ENCODE data around the gene QRICH2.
"Not testable (repeated sequence)": the region's sequence is repeated elsewhere in the genome, so short reads cannot be mapped to it uniquely, and the experiment has no call there.

Gene QRICH2

DNA sequence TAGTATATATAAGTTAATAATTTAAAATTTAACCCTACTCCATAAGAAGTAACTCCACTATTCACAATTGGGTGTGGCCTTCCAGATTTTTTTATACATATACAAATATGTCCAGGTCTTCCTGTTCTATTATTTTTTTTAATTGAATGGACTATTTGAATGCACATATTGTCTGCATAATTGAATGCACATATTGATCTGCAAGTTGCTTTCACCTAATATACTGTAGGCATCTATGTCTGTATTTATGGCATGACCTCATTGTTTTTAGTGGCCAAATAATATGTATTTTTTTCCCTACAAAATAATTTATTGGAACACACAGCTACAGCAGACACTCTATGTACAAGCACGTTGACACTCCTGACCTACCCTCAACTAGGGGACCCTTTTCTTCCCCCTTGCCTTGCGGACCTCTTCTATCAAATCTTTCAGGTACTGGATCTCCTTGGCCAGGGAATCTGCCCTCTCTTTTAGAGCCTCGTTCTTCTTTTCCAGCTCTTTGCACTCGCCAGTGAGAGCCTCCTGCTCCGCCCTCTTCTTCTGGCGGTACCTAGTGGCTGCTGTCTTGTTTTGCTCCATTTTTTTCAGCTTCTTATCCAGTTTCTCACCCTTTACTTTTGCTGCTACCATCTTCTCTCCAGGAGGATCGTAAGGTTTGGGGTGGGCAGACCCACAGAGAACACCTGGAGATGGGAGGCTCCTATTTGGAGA, 82.5 kb downstream of the QRICH2 start:
- DNase-seq = not testable (repeated sequence)

Data from hypothalamus (tissue), 51 donors.